ENCODE measurements around the gene EZR.
A peak's percentile ranks its signal among the peaks of the same experiment; 100 is the strongest.

The EZR gene

GRCh38 chr6:158797331-158798310 is 21.5 kb downstream of the EZR start:
- Histone ChIP-seq H2BK5ac (ENCODE audit: low read length) (no peak overlapping the region), H3K27me3 (ENCODE audit: control insufficient read depth in 3 of 3, insufficient read depth in 3 of 3, low read depth in 1 of 3, low read length in 3 of 3) (no peaks in the 10 kb centered on the region), H2BK120ac (ENCODE audit: low read depth, low read length) (no peak overlapping the region), H3K14ac (ENCODE audit: low read length) (no peak overlapping the region), H3K4me3 (ENCODE audit: low read length in 2 of 2) (no peak overlapping the region), H3K4me1 (ENCODE audit: control insufficient read depth in 2 of 2, insufficient read depth in 1 of 2, low read depth in 1 of 2, low read length in 2 of 2) (peaks cover 2 to 26% of the 10 kb centered on the region in 2 donors), H2BK15ac (ENCODE audit: low read length) (no peak overlapping the region), H2AK5ac (ENCODE audit: low read depth, low read length) (no peak overlapping the region), H3K36me3 (replicated peaks in 1 of 2; ENCODE audit: control insufficient read depth in 2 of 2, insufficient read depth in 2 of 2, low read length in 2 of 2) (no peaks in the 10 kb centered on the region), H3K79me1 (ENCODE audit: low read depth, low read length) (peaks cover 7% of the 10 kb centered on the region), H3K9ac (ENCODE audit: low read depth, low read length, poor library complexity) (no peak overlapping the region), H3K18ac (ENCODE audit: low read length) (no peak overlapping the region), H3K4me2 (ENCODE audit: insufficient read depth, low read length, poor library complexity, severe bottlenecking) (no peak overlapping the region), H4K8ac (ENCODE audit: low read depth, low read length) (no peak overlapping the region), H2AFZ (ENCODE audit: low read length) (no peak overlapping the region), H3K9me3 (replicated peaks in 1 of 2; ENCODE audit: control insufficient read depth in 2 of 2, insufficient read depth in 1 of 2, low read depth in 1 of 2, low read length in 2 of 2) (no peaks in the 10 kb centered on the region), H2BK12ac (ENCODE audit: low read length) (no peak overlapping the region), H3K27ac (replicated peaks; ENCODE audit: low read length) (no peak overlapping the region), H3K23ac (ENCODE audit: low read depth, low read length, poor library complexity) (no peak overlapping the region), H4K91ac (ENCODE audit: low read depth, low read length, poor library complexity) (no peak overlapping the region), H3K4ac (ENCODE audit: low read length) (no peak overlapping the region)
- no CpG with 5 or more reads among the region's 3 CpGs for WGBS, 2 donors (ENCODE audit: extremely low coverage in 2 of 2, insufficient read length in 2 of 2, insufficient replicate concordance in 1 of 2)
- DNase-seq (ENCODE audit: low spot score): no peak

- no peak overlapping the region for H3K27ac ChIP-seq (replicated peaks; ENCODE audit: low read length)
- H2BK120ac ChIP-seq (ENCODE audit: low read depth, low read length): no peak overlapping the region
- peaks cover 7% of the 10 kb centered on the region for H3K79me1 ChIP-seq (ENCODE audit: low read depth, low read length)
- no peak overlapping the region for H3K23ac ChIP-seq (ENCODE audit: low read depth, low read length, poor library complexity)
- DNase-seq (ENCODE audit: low spot score): no peak
- H3K4me2 ChIP-seq (ENCODE audit: insufficient read depth, low read length, poor library complexity, severe bottlenecking): no peak overlapping the region
- no peak overlapping the region for H3K18ac ChIP-seq (ENCODE audit: low read length)
- H2BK15ac ChIP-seq (ENCODE audit: low read length): no peak overlapping the region
- H3K36me3 ChIP-seq (replicated peaks in 1 of 2; ENCODE audit: control insufficient read depth in 2 of 2, insufficient read depth in 2 of 2, low read length in 2 of 2): no peaks in the 10 kb centered on the region
- no peaks in the 10 kb centered on the region for H3K27me3 ChIP-seq (ENCODE audit: control insufficient read depth in 3 of 3, insufficient read depth in 3 of 3, low read depth in 1 of 3, low read length in 3 of 3)
- no peak overlapping the region for H4K91ac ChIP-seq (ENCODE audit: low read depth, low read length, poor library complexity)
- H3K9ac ChIP-seq (ENCODE audit: low read depth, low read length, poor library complexity): no peak overlapping the region
- H3K4me1 ChIP-seq (ENCODE audit: control insufficient read depth in 2 of 2, insufficient read depth in 1 of 2, low read depth in 1 of 2, low read length in 2 of 2): peaks cover 2 to 21% of the 10 kb centered on the region in 2 donors
- no peaks in the 10 kb centered on the region for H3K9me3 ChIP-seq (replicated peaks in 1 of 2; ENCODE audit: control insufficient read depth in 2 of 2, insufficient read depth in 1 of 2, low read depth in 1 of 2, low read length in 2 of 2)
- H2BK5ac ChIP-seq (ENCODE audit: low read length): no peak overlapping the region
- H3K14ac ChIP-seq (ENCODE audit: low read length): no peak overlapping the region
- no peak overlapping the region for H4K8ac ChIP-seq (ENCODE audit: low read depth, low read length)
- WGBS, 2 donors (ENCODE audit: extremely low coverage in 2 of 2, insufficient read length in 2 of 2, insufficient replicate concordance in 1 of 2): no CpG with 5 or more reads among the region's 3 CpGs
- H2AFZ ChIP-seq (ENCODE audit: low read length): no peak overlapping the region
- H3K4me3 ChIP-seq (ENCODE audit: low read length in 2 of 2): no peak overlapping the region
- H2BK12ac ChIP-seq (ENCODE audit: low read length): no peak overlapping the region
- H2AK5ac ChIP-seq (ENCODE audit: low read depth, low read length): no peak overlapping the region
- no peak overlapping the region for H3K4ac ChIP-seq (ENCODE audit: low read length)
Observed at GRCh38 chr6:158796353-158796752, 22.8 kb downstream of the EZR start.

GRCh38 chr6:158795516-158795915 is 23.7 kb downstream of the EZR start:
- Histone ChIP-seq H4K8ac (ENCODE audit: low read depth, low read length) (no peak overlapping the region), H3K9ac (ENCODE audit: low read depth, low read length, poor library complexity) (peak overlapping the region; percentile 2), H2AFZ (ENCODE audit: low read length) (no peak overlapping the region), H4K91ac (ENCODE audit: low read depth, low read length, poor library complexity) (no peak overlapping the region), H2AK5ac (ENCODE audit: low read depth, low read length) (no peak overlapping the region), H3K23ac (ENCODE audit: low read depth, low read length, poor library complexity) (no peak overlapping the region), H2BK12ac (ENCODE audit: low read length) (no peak overlapping the region), H3K4me1 (ENCODE audit: control insufficient read depth in 2 of 2, insufficient read depth in 1 of 2, low read depth in 1 of 2, low read length in 2 of 2) (peaks cover 2 to 21% of the 10 kb centered on the region in 2 donors), H2BK15ac (ENCODE audit: low read length) (no peak overlapping the region), H3K4me2 (ENCODE audit: insufficient read depth, low read length, poor library complexity, severe bottlenecking) (no peak overlapping the region), H2BK5ac (ENCODE audit: low read length) (no peak overlapping the region), H3K14ac (ENCODE audit: low read length) (no peak overlapping the region), H3K27ac (replicated peaks; ENCODE audit: low read length) (no peak overlapping the region), H3K27me3 (ENCODE audit: control insufficient read depth in 3 of 3, insufficient read depth in 3 of 3, low read depth in 1 of 3, low read length in 3 of 3) (no peaks in the 10 kb centered on the region), H3K9me3 (replicated peaks in 1 of 2; ENCODE audit: control insufficient read depth in 2 of 2, insufficient read depth in 1 of 2, low read depth in 1 of 2, low read length in 2 of 2) (no peaks in the 10 kb centered on the region), H3K4ac (ENCODE audit: low read length) (no peak overlapping the region), H3K18ac (ENCODE audit: low read length) (no peak overlapping the region), H2BK120ac (ENCODE audit: low read depth, low read length) (no peak overlapping the region), H3K79me1 (ENCODE audit: low read depth, low read length) (peaks cover 7% of the 10 kb centered on the region), H3K36me3 (replicated peaks in 1 of 2; ENCODE audit: control insufficient read depth in 2 of 2, insufficient read depth in 2 of 2, low read length in 2 of 2) (no peaks in the 10 kb centered on the region), H3K4me3 (ENCODE audit: low read length in 2 of 2) (no peak overlapping the region)
- WGBS, 2 donors (ENCODE audit: extremely low coverage in 2 of 2, insufficient read length in 2 of 2, insufficient replicate concordance in 1 of 2): no CpG with 5 or more reads among the region's 5 CpGs
- no peak for DNase-seq (ENCODE audit: low spot score)

GRCh38 chr6:158793432-158793831 is 25.7 kb downstream of the EZR start:
- no peak overlapping the region for H3K27ac ChIP-seq (replicated peaks; ENCODE audit: low read length)
- no peak for DNase-seq (ENCODE audit: low spot score)
- H2AFZ ChIP-seq (ENCODE audit: low read length): no peak overlapping the region
- no peak overlapping the region for H2BK5ac ChIP-seq (ENCODE audit: low read length)
- H3K9ac ChIP-seq (ENCODE audit: low read depth, low read length, poor library complexity): no peak overlapping the region
- H3K4ac ChIP-seq (ENCODE audit: low read length): no peak overlapping the region
- H3K79me1 ChIP-seq (ENCODE audit: low read depth, low read length): peaks cover 7% of the 10 kb centered on the region
- no peak overlapping the region for H3K23ac ChIP-seq (ENCODE audit: low read depth, low read length, poor library complexity)
- H3K14ac ChIP-seq (ENCODE audit: low read length): no peak overlapping the region
- WGBS, 2 donors (ENCODE audit: extremely low coverage in 2 of 2, insufficient read length in 2 of 2, insufficient replicate concordance in 1 of 2): no CpG with 5 or more reads among the region's 1 CpG
- no peak overlapping the region for H3K4me2 ChIP-seq (ENCODE audit: insufficient read depth, low read length, poor library complexity, severe bottlenecking)
- no peaks in the 10 kb centered on the region for H3K27me3 ChIP-seq (ENCODE audit: control insufficient read depth in 3 of 3, insufficient read depth in 3 of 3, low read depth in 1 of 3, low read length in 3 of 3)
- H3K9me3 ChIP-seq (replicated peaks in 1 of 2; ENCODE audit: control insufficient read depth in 2 of 2, insufficient read depth in 1 of 2, low read depth in 1 of 2, low read length in 2 of 2): no peaks in the 10 kb centered on the region
- H2BK120ac ChIP-seq (ENCODE audit: low read depth, low read length): no peak overlapping the region
- no peak overlapping the region for H2BK15ac ChIP-seq (ENCODE audit: low read length)
- H3K4me3 ChIP-seq (ENCODE audit: low read length in 2 of 2): no peak overlapping the region
- peaks cover 2 to 12% of the 10 kb centered on the region in 2 donors for H3K4me1 ChIP-seq (ENCODE audit: control insufficient read depth in 2 of 2, insufficient read depth in 1 of 2, low read depth in 1 of 2, low read length in 2 of 2)
- H4K8ac ChIP-seq (ENCODE audit: low read depth, low read length): no peak overlapping the region
- no peak overlapping the region for H3K18ac ChIP-seq (ENCODE audit: low read length)
- peaks cover 2 to 10% of the 10 kb centered on the region in 2 donors for H3K36me3 ChIP-seq (replicated peaks in 1 of 2; ENCODE audit: control insufficient read depth in 2 of 2, insufficient read depth in 2 of 2, low read length in 2 of 2)
- H2BK12ac ChIP-seq (ENCODE audit: low read length): no peak overlapping the region
- no peak overlapping the region for H4K91ac ChIP-seq (ENCODE audit: low read depth, low read length, poor library complexity)
- no peak overlapping the region for H2AK5ac ChIP-seq (ENCODE audit: low read depth, low read length)

Measured in neuronal stem cell (in vitro differentiated cells).